ENCODE results near the gene ADAMTS9.

GRCh38 chr3:64588380-64588779 lies 99.4 kb downstream of the ADAMTS9 start:
- TF ChIP-seq MYC (IDR thresholded peaks at IDR 0.05; ENCODE audit: low read depth, low read length) (no peak), JUN (IDR thresholded peaks at IDR 0.05; ENCODE audit: borderline replicate concordance, insufficient read depth, insufficient read length, low read depth) (no peak), EZH2 (IDR thresholded peaks at IDR 0.05; ENCODE audit: borderline replicate concordance, low read depth, low read length, severe bottlenecking) (no peak), POLR2A (IDR thresholded peaks at IDR 0.05; ENCODE audit: low read depth, low read length) (no peak), POLR2AphosphoS5 (IDR thresholded peaks at IDR 0.05; ENCODE audit: insufficient read depth, low read depth, low read length) (no peak), FOS (IDR thresholded peaks at IDR 0.05; ENCODE audit: borderline replicate concordance, insufficient read depth, low read length) (no peak), GATA2 (IDR thresholded peaks at IDR 0.05; ENCODE audit: insufficient read depth, insufficient read length, low read depth, low read length) (no peak)
- TF ChIP-seq, protein P1, sequence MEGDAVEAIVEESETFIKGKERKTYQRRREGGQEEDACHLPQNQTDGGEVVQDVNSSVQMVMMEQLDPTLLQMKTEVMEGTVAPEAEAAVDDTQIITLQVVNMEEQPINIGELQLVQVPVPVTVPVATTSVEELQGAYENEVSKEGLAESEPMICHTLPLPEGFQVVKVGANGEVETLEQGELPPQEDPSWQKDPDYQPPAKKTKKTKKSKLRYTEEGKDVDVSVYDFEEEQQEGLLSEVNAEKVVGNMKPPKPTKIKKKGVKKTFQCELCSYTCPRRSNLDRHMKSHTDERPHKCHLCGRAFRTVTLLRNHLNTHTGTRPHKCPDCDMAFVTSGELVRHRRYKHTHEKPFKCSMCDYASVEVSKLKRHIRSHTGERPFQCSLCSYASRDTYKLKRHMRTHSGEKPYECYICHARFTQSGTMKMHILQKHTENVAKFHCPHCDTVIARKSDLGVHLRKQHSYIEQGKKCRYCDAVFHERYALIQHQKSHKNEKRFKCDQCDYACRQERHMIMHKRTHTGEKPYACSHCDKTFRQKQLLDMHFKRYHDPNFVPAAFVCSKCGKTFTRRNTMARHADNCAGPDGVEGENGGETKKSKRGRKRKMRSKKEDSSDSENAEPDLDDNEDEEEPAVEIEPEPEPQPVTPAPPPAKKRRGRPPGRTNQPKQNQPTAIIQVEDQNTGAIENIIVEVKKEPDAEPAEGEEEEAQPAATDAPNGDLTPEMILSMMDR (IDR thresholded peaks at IDR 0.05; ENCODE audit: extremely low read depth in 1 of 2, insufficient read depth in 1 of 2, low read depth in 1 of 2, low read length in 2 of 2) = no peak
